Activated CD8-positive, alpha-beta memory T cell treated with anti-CD3 and anti-CD28 coated beads, Interleukin-2, amount 50 U/mL, for 4 hours (primary cell): ENCODE results near the gene SPATA31D1.
"Not testable (repeated sequence)": the region's sequence is repeated elsewhere in the genome, so short reads cannot be mapped to it uniquely, and the experiment has no call there.

Source experiments
- DNase-seq: peaks from one replicate; pipeline ENCODE4 v3.0.0-alpha.2; 2020

The SPATA31D1 gene

GRCh38 chr9:81988472-81988871 is at the start of gene SPATA31D1:
SPATA31D1 (plus strand) TSS chr9:81988772; CDS start chr9:81988819, 47 bp downstream.
- not testable (repeated sequence) for DNase-seq

GRCh38 chr9:81943393-81943792 is 45.2 kb upstream of the SPATA31D1 start, which contains the start of gene SPATA31D3:
SPATA31D3 (plus strand) TSS chr9:81943500; CDS start chr9:81943586, 86 bp downstream.
- not testable (repeated sequence) for DNase-seq

- DNase-seq: not testable (repeated sequence)
Measured at GRCh38 chr9:81948650-81949049, 39.9 kb upstream of the SPATA31D1 start.

- DNase-seq: no peak
Measured at GRCh38 chr9:81953096-81953495, 35.5 kb upstream of the SPATA31D1 start.

DNA sequence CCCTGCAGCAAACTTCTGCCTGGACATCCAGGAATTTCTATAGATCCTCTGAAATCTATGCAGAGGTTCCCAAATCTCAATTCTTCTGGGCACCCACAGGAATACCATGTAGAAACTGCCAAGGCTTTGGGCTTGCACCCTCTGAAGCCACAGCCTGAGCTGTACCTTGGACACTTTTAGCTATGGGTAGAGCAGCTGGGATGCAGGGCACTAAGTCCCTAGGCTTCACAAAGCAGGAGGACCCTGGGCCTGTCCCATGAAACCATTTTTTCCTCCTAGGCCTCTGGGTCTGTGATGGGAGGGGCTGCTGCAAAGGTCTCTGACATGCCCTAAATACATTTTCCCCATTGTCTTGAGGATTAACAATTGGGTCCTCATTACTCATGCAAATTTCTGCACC is 32.9 kb upstream of the SPATA31D1 start:
- no peak for DNase-seq

DNA sequence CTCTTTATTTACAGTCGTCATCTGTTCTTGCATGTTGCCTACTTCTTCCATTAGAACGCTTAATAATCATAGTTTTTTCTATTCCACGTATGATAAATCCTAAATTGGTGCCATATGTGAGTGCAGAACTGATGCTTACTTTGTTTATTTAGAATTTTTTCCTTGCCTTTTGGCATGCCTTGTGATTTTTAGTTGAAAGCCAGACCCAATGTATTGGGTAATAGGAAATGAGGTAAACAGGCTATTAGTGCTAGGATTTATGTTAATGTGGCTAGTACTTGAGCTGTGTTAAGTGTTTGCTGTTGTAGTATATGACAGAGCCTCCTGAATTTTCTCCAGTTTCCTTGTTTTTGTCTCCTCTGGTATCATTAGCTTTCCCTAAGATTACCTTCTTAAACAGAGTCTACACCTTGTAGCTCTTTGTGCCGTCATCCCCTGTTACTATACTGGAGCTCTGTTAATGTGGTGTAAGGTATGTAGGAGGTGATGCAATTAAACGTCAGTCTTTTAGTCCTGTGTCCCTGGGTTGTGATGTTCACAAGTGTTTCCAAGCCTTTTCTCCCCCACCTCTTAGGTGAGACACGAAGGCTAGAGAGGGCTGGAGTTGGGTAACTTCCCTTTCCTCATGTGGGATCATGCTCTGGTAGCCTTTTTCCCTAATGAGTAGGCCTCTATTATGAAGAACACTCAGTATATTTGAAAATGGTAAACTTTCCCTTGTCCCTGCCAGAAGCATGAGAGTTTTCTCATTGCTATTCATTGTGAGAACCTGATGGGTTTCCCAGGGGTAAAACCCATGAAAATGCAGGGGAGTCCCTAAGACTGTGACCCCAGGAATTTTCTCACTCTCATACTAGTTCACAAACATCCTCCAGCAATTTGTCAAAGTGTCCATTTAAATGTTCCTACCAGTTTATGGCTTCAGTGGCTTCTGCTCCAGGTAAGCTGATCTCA is 24.1 kb upstream of the SPATA31D1 start:
- DNase-seq: no peak

DNA sequence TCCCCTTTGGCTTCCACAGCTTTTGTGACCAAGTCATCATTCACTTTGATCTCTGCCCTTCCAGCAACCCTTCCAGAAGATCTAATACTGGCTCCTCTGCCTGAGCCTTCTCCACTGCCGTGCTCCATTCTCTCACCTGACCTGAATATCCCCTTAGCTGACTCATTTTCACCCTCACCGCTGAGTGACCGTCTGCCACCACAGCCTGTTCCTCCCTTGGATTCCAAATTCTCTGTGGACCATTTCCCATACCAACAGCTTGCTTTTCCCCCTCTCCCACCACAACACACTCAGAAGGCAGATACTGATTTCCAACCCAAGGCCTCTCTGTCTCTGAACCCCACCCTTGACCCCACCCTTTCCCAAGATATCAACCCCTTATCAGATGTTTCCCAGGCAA is 20.5 kb upstream of the SPATA31D1 start:
- no peak for DNase-seq

DNA sequence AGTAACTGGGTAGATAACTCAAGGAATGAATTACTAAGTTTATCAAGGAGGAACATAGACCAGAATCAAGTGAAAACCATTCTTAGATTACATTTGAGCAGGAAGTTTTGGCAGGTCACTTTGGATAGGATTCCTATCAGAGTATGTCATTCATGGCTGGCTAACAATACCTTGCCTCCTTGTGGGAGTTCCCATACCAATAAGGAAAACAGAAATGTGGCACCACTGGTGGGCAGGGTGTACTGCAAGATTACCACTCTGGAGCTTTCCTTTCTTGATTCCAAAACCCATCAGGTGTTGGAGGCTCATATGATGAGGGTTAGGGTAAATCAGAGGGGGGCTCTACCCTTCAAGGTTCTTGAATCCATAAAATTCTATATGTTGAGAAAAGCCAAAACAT is 18.6 kb upstream of the SPATA31D1 start:
- DNase-seq: no peak

DNA sequence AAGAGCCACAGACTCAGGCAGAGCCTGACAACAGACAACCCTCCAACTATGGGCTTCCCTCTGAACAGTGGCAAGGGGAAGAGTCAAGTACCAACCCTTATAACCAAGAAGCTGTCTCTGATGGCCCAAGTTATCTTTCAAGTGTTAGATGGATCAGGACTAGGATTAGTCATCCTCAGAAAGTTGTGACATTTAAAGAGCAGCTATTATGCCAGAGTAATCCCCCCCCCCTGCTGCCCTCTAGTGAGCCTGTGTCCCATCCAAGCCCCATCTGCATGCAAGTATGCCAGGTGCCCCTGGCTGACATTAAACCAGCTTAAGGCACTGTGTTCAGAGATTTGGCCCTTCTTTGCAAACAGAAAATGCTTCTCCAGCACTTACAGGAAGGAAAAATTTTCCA is 16.8 kb upstream of the SPATA31D1 start:
- DNase-seq: no peak

DNA sequence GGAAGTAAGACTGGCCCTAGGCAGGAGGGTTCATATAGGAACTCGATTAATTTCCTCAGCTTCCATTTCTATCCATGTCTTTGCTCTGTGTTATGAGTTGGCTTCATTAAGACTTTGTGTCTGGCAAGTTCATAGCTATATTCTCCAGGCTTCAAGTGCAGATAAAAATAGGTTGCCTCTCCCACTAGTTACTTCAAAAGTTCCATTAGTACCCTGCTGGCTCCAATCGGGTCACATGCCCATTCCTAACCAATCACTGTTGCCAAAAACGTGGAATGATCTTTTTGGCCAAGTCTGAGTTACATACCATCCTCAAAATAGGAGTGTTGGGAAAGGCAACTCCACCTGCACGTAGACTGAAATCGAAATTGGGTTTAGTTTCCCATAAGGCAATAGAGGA is 13.8 kb upstream of the SPATA31D1 start:
- DNase-seq: no peak

DNA sequence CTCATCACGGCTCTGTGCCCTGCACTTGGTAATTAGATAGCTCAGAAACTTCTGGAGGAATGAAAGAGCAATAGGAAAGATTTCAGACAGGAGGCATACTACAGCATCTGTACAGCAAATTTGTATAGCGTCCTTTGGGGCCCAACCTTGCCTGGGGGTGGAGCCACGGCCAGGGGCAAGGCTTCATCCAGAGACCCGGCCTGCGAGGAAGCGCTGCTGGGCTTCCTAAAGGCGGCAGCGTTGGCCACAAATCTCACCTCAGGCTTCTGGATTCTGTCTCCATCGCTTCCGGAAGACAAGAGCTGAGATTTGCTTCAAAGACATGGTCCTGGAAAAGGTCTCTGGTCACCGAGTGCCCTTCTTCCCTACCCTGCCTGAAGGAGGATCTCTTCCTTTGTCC is 12.2 kb upstream of the SPATA31D1 start:
- DNase-seq: no peak

DNA sequence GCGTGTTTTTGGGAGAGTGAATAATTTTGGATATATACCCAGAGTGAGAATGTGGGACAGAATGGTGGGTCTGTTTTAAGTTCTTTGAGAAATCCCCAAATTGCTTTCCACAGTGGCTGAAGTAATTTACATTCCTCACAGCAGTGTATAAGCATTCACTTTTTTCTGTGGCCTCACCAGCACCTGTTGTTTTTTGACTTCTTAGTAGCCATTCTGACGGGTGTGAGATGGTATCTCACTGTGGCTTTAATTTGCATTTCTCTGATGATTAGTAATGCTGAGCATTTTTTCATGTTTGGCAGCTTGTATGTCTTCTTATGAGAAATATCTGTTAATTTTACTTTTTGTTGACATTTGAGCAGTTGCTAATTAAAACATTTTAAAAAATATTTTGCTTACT is 9.4 kb upstream of the SPATA31D1 start:
- DNase-seq: no peak

DNA sequence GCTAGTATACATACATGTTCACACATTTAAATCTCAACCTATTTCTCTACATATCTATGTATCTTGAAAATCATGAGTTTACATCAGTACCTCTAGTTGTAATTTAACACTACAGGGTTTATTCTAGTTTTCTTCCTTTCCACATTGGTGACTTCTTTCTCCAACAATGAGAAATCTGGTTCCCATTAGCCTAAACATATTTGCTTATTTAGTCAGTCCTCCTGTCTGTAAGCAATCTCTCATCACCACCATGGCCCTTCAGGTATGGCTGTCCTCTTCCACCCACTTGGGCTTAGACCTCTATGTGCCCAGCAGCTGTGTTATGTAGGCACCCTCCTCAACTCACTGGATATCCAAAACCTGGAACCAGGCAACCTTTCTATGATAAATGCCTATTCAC is 8.0 kb upstream of the SPATA31D1 start:
- no peak for DNase-seq

DNA sequence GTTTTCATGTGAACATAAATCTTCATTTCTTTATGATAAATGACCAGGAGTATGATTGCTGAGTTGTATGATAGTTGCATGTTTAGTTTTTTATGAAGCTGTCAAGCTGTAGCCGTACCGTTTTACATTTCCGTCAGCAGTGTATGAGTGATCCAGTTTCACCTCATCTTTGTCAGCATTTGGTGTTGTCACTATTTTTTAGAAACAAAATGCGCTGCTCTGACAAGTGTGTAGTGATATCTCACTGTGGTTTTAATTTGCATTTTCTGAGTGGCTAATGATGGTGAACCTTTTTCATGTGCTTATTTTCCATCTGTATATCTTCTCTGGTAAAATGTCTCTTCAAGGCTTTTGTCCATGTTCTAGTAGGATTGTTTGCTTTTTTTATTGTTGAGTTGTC is 6.7 kb upstream of the SPATA31D1 start:
- DNase-seq: no peak

DNA sequence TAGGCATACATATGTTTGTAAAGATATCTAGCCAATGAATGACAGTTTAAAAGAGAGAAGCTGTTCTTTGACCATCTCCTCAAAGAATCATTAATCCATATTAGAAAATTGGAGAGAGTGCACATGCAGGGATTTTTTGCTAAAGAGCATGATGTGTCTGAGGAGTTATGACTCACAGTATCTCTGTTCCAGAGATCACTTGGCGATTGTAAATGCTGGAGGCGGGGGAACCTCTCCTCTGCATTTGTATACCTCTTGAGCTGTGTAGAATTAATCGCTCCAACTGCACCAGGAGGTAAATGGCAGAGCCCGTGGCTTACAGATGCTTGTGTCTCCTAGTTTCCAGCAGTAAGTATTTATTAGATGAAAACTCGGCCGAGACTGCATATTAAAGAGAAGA is 3.6 kb upstream of the SPATA31D1 start:
- DNase-seq: no peak

- DNase-seq: no peak
Measured at GRCh38 chr9:81986051-81986450, 2.5 kb upstream of the SPATA31D1 start.

- DNase-seq: no peak
Measured at GRCh38 chr9:81989700-81990099, 1.1 kb downstream of the SPATA31D1 start.

DNA sequence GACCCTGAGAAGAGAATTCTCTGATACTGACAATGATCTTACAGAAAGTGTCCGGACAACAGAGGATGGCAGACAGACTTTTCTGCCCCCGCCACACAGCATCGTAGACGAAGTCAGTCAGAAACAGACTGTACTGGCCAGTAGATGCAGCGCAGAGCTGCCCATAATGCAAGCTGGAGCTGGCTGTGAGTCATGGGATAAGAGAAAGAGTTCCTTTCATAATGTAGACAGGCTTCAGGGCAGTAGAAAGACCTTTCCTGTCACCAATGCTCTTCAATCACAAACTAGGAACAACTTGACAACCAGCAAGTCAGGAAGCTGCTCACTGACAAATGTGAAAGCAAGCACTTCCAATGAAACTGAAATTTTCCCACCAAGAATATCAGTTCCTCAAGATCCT is 5.1 kb downstream of the SPATA31D1 start:
- DNase-seq: no peak

DNA sequence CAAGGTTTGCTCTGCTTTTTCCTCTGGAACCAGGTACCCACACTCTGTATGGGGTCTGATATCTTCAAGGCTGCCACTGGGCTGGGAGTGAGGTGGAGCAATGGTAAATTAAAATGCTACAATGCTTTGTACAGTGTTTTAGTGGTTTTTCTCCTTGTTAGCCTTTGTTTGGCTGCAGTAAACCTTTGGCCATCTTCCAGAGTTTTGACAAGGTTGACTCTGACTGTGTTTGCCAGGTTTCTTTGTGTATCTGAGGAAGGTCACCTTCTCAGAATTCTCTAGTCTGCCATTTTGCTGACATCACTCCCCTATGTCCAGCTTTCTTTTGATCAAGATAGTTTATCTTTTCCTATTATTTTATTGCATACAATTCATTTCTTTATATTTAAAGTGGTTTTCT is 11.2 kb downstream of the SPATA31D1 start:
- no peak for DNase-seq

DNA sequence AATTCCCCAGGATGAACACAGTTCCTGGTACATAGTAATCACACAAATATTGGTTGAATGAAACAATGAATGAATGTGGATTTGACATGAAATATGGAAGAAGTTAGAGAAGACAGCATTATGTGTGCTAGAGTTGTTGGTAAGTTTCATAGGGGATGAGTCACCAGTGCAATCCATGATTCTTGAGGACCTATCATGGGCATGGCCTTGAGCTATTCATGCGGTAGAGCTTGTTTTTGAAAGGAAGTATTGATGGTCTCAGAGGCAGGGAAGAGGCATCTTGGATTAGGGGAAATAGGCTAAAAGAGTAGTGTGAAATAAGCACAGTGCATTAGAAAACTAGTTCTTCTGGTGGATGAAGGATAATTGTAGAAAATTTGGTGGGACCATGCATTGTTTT is 22.1 kb downstream of the SPATA31D1 start:
- no peak for DNase-seq

DNA sequence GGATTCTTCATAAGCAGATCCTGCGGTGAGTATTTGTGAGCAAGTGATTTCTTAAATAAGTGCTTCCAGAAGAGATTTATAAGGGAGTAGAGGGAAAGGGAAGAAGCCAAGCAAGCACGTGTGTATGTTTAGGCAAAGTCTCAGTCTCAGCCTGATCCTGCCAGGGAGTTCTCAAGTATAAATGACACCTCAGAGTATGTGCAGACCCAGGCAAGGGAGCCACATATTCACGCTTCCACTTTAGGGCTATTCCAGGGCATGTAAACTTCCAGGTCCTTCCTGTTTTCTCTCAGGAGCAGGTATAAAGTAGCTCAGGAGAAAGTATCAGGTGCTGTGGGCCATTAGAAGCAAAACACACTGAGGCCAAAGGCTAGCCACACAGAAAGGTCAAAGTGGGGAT is 22.6 kb downstream of the SPATA31D1 start:
- no peak for DNase-seq

DNA sequence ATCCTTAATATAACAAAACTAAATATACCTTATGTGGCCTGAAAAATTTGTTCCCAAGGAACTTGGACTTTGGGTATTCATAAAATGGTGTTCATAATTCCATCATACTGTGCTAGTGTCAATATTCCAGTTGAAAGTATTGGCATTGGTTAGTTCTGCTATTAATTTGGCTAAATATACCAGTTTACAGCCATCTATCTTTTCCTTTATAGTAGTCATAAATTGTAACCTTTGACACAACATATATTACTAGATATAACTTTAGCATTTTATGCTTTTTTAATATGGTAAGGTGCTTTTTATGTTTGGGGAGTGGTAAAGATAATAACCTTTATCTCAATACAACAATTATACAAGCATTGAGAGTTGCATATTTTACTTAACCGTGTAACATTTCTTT is 23.7 kb downstream of the SPATA31D1 start:
- DNase-seq: no peak

GRCh38 chr9:82020331-82020730 is 31.8 kb downstream of the SPATA31D1 start:
- DNase-seq: no peak

DNA sequence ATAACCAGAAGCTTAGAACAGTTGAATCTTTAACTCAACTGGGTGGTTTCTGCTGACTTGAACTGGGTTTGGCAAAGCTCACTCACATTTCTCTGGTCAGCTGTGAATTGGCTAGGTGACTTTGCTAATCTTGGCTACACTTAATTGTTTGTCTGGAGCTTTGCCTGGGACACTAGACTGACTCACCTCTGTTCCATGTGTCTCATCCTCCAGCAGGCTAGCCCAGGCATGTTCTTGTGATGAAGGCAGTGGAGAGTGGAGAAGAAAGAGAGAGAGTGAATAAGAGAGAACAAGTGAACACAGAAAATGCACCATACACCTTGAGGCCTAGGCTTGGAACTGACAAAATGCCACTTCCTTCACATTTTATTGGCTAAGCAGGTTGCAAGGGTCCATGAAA is 32.6 kb downstream of the SPATA31D1 start:
- no peak for DNase-seq

GRCh38 chr9:82022121-82022520 is 33.5 kb downstream of the SPATA31D1 start:
- DNase-seq: no peak
